ENCODE results near the gene UBAC1. TPM values are rescaled to one million over a fixed set of nuclear protein-coding genes. Genes with fewer than 3 reads are reported as not detected.

UBAC1 gene
- total RNA-seq, 1 donor = 23.0 TPM

DNA sequence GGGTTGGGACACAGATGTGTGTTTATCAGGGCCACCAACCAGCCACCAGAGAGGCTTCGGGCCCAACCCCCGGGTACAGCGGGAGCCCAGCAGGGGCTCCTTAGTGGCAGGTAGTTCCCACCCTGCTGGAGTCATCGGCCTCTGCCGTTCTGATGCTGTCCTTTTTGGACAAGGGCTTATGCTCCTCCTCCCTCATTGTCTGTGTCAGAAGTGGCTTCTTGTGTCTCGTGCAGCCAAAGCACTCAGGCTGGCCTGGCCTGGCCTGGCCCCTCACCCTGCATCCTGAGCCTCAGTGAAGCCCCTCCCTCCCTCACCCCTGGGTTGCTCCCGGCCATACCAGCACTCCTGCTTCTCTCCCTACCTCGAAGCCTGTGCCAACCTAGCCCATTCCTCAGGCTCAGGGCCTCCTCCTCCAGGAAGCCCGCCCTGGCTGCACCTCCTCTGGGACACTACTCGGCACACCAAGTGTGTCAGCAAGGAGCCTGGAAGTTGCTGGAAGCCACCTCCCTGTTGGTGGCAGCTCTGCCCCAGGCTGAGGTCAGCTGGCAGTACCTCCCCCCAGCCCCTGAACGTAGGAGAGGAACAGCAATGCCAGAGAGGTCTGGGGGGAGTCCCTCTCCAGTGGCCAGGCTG lies 4.1 kb upstream of the UBAC1 start:
- TF ChIP-seq, protein P1, sequence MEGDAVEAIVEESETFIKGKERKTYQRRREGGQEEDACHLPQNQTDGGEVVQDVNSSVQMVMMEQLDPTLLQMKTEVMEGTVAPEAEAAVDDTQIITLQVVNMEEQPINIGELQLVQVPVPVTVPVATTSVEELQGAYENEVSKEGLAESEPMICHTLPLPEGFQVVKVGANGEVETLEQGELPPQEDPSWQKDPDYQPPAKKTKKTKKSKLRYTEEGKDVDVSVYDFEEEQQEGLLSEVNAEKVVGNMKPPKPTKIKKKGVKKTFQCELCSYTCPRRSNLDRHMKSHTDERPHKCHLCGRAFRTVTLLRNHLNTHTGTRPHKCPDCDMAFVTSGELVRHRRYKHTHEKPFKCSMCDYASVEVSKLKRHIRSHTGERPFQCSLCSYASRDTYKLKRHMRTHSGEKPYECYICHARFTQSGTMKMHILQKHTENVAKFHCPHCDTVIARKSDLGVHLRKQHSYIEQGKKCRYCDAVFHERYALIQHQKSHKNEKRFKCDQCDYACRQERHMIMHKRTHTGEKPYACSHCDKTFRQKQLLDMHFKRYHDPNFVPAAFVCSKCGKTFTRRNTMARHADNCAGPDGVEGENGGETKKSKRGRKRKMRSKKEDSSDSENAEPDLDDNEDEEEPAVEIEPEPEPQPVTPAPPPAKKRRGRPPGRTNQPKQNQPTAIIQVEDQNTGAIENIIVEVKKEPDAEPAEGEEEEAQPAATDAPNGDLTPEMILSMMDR (IDR thresholded peaks at IDR 0.05; ENCODE audit: insufficient read depth, low read length) = no peak
- no peak for DNase-seq (ENCODE audit: low read depth)
- no peak overlapping the region for H3K4me3 ChIP-seq (ENCODE audit: low read depth, low read length)

DNA sequence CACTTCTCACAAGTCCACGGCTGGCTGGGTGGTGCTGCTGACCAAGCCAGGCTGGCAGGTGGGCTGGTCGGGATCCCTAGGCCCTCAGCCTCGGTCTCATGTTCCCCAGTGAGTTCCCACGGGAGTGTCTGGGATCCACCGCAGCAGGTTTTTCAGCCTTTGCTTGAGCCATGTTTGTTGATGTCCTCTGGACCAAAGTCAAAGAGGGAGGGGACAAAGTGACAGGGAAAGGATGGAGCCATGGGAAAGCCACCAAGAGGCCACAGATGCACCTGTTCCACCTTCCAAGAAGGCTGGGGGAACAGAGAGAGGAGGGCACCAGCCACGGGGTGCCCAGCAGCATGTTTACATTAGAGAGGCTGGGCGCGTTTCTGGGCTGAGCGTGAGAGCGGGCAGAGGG lies 2.8 kb upstream of the UBAC1 start:
- no peak for DNase-seq (ENCODE audit: low read depth)
- TF ChIP-seq, protein P1 (IDR thresholded peaks at IDR 0.05; ENCODE audit: insufficient read depth, low read length) = no peak

DNA sequence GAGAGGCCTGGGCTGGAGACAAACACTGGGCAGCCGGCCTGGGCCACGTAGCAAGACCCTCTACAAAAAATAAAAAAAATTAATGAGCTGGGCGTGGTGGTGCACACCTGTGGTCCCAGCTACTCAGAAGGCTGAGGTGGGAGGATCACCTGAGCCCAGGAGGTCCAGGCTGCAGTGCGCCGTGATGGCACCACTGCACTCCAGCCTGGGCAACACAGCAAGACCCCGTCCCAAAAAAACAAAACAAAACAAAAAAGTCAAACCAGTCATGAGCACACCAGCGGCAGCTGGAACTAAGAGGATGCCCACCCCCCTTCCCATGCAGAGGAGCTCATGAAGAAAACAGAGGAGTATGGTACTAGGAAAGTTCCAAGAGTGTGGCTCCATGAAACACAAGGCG lies 2.2 kb upstream of the UBAC1 start:
- no peak for DNase-seq (ENCODE audit: low read depth)
- no peak overlapping the region for H3K4me3 ChIP-seq (ENCODE audit: low read depth, low read length)
- TF ChIP-seq, protein P1 (IDR thresholded peaks at IDR 0.05; ENCODE audit: insufficient read depth, low read length) = no peak

More for the DNA sequence above, 2.8 kb upstream of the UBAC1 start:
- H3K4me3 ChIP-seq (ENCODE audit: low read depth, low read length) = no peak overlapping the region

DNA sequence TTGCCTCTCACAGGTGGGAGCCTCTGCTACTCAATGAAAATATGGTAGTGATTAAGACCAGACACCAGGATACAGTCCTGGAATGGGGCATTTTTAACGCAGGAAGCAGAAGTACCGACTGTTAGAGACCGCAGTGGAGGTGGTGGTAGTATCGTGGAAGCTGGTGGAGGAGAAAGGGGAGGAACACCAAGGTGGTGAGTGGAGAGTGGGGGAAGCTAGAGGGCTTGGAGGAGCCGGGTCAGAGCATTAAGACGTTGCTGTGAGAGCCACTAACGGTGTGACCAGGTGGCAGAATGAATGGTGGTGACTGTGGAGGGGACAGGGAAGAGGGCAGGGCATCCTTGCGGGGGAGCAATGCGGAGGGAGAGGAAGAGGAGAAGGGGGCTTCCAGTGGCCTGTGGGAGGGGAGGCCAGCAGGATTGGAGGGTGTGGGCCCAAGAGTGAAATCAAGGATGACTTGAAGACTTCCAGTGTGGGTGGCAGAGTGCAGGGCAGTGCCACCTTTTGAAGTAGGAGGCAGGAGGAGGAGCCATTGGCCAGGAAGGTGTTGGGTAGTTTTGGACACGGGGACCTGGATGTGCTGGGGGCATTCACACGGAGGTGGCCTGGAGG lies 1.6 kb upstream of the UBAC1 start:
- DNase-seq (ENCODE audit: low read depth) = no peak
- H3K4me3 ChIP-seq (ENCODE audit: low read depth, low read length) = no peak overlapping the region
- TF ChIP-seq, protein P1 (IDR thresholded peaks at IDR 0.05; ENCODE audit: insufficient read depth, low read length) = no peak

DNA sequence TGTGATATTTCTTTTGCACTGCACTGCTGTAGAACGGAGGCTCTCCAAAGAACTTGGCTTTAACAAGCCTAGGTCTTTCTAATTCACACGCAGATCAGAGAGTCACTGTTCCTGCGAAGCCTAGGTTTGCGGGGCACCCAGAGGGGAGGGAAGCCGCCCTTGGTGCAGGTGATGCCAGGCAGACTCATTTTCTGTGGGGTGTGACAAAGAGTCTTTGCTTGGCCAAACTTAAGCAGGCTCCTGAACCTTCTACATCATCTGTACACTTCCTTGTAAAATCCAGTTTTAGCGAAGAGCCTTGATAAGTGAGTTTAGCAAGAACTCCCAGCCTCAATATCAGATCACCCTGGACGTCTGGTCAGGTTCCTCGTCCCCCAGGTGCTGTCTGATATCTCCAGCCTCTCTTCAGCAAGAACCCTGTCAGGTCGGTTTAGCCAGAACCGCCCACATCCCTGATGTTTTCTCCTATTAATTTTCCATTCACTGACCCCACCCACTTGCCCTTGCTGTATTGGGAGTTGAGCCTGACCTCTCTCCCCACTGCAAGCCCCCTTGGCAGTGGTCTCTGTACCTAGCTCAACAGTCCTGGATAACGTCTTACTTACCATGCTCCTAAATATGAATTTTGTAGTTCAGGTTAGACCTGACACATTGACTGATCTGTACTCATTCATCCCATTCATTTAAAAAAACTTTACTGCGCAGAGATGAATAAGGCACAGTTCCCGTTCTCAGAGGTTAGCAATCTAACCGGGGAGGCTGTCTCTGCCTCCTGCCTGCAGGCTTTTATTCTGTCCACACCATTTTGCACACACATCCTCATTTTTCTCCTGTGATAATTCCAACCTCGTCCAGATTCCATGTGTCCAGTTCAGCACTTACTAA lies 880 bp upstream of the UBAC1 start:
- no peak overlapping the region for H3K4me3 ChIP-seq (ENCODE audit: low read depth, low read length)
- TF ChIP-seq, protein P1 (IDR thresholded peaks at IDR 0.05; ENCODE audit: insufficient read depth, low read length) = no peak
- DNase-seq (ENCODE audit: low read depth) = no peak

DNA sequence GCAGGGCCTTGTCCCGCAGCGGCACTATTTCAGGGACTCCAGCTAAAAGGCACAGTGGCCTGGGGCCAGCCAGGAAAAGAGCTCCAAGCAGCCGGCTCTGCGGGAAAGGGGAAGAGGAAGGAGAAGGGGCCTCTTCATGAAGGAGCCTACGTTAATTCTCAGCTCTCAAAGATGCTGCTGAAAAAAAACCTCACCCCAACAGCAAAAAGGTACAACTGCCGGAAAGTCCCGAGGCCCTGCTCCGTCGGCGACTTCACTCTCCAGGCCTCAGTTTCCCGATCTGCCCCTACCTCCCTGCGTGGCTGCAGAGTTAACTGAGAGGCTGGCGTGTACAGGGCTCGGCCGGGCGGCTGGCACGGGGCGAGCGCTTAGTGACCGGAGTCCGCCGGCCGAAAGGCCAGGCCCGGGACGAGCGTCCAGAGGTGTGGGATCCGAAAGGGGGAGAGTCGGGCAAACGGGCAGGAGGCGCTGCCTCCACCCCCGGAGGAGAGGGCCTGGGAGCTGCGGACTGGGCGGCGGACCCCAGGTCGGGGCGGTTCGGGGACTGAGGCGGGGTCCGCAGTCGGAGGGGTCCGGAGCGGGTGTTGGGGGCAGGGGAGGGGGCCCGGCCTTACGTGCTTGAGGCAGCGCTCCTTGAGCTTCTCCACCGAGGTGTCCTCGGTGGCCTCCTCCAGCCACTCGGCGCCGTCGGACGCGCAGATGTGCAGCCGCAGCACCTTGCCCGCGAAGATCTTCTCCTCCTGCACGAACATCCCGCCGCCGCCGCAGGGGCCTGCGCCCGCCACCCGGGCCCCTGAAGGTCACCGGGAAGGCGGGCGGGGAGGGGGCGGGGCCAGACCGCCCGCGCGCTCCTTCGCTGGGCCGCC lies 529 bp downstream of the UBAC1 start:
- TF ChIP-seq, protein P1 (IDR thresholded peaks at IDR 0.05; ENCODE audit: insufficient read depth, low read length) = no peak
- DNase-seq (ENCODE audit: low read depth) = peak; percentile 15
- peak overlapping the region; percentile 82 for H3K4me3 ChIP-seq (ENCODE audit: low read depth, low read length)
